MM.1S (cell line): ENCODE results near the gene PDPK1.
"Not testable (repeated sequence)": the region's sequence is repeated elsewhere in the genome, so short reads cannot be mapped to it uniquely, and the experiment has no call there.

Experiments used
- DNase-seq: peaks from one replicate; pipeline ENCODE4 v3.0.0-alpha.2; 2015
- H2AFZ ChIP-seq: fragments of 300-600 bp; sonication (generic); 2 replicates; pipeline ENCODE4 v1.6.0; 2016; ENCODE audit warnings: antibody characterized with exemption, low read length
- H3F3A ChIP-seq: fragments of 300-600 bp; sonication (generic); 2 replicates; pipeline ENCODE4 v1.6.1; 2016; ENCODE audit warnings: mild to moderate bottlenecking, antibody characterized with exemption, low read length, moderate library complexity, mixed read lengths; ENCODE audit not compliant: insufficient read depth
- H3K27ac ChIP-seq: fragments of 300-600 bp; sonication (generic); 2 replicates; pipeline ENCODE4 v1.5.1; 2016; ENCODE audit warnings: mild to moderate bottlenecking, low read length
- H3K27me3 ChIP-seq: fragments of 300-600 bp; sonication (generic); replicated peaks from 2 replicates; pipeline ENCODE4 v1.6.0; 2016; ENCODE audit warnings: low read length; ENCODE audit not compliant: insufficient read depth
- H3K36me3 ChIP-seq: fragments of 300-600 bp; sonication (generic); replicated peaks from 2 replicates; pipeline ENCODE4 v1.6.1; 2016; ENCODE audit warnings: mild to moderate bottlenecking, low read length, mixed read lengths; ENCODE audit not compliant: insufficient read depth
- H3K4me1 ChIP-seq: fragments of 300-600 bp; sonication (generic); 2 replicates; pipeline ENCODE4 v1.6.1; 2016; ENCODE audit warnings: low read length, mixed read lengths
- H3K4me2 ChIP-seq: fragments of 300-600 bp; sonication (generic); 2 replicates; pipeline ENCODE4 v1.6.0; 2016; ENCODE audit warnings: low read depth, low read length
- H3K4me3 ChIP-seq: fragments of 300-600 bp; sonication (generic); 2 replicates; pipeline ENCODE4 v1.5.1; 2016; ENCODE audit warnings: low read length, mixed read lengths
- H3K79me2 ChIP-seq: fragments of 300-600 bp; sonication (generic); 2 replicates; pipeline ENCODE4 v1.6.1; 2016; ENCODE audit warnings: mixed run types, low read length, mixed read lengths
- H3K9ac ChIP-seq: fragments of 300-600 bp; sonication (generic); 2 replicates; pipeline ENCODE4 v1.6.1; 2016; ENCODE audit warnings: low read length, mixed read lengths
- H3K9me2 ChIP-seq: fragments of 300-600 bp; sonication (generic); replicated peaks from 2 replicates; pipeline ENCODE4 v1.6.1; 2016; ENCODE audit warnings: mild to moderate bottlenecking, low read length, mixed read lengths; ENCODE audit not compliant: insufficient read depth
- H3K9me3 ChIP-seq: fragments of 300-600 bp; sonication (generic); replicated peaks from 2 replicates; pipeline ENCODE4 v1.6.1; 2016; ENCODE audit warnings: mild to moderate bottlenecking, low read length, mixed read lengths; ENCODE audit not compliant: insufficient read depth
- H4K20me1 ChIP-seq: fragments of 300-600 bp; sonication (generic); 2 replicates; pipeline ENCODE4 v1.6.1; 2016; ENCODE audit warnings: mild to moderate bottlenecking, low read length, moderate library complexity, mixed read lengths; ENCODE audit not compliant: insufficient read depth

PDPK1 gene

GRCh38 chr16:2557150-2557549, 19.3 kb downstream of the PDPK1 start:
- not testable (repeated sequence) for H3K79me2 ChIP-seq, H3K27me3 ChIP-seq, DNase-seq, H4K20me1 ChIP-seq, H3K9me3 ChIP-seq, H3K4me3 ChIP-seq, H3K9ac ChIP-seq, H3F3A ChIP-seq, H3K36me3 ChIP-seq, H3K4me2 ChIP-seq, H3K9me2 ChIP-seq, H3K27ac ChIP-seq, H3K4me1 ChIP-seq, H2AFZ ChIP-seq

GRCh38 chr16:2560131-2560797, 22.4 kb downstream of the PDPK1 start:
- H3K27ac ChIP-seq, H2AFZ ChIP-seq, H3K79me2 ChIP-seq, H3K9me2 ChIP-seq, H3K4me1 ChIP-seq, H3K9ac ChIP-seq, H3K36me3 ChIP-seq, H3K4me3 ChIP-seq, H3K9me3 ChIP-seq, H4K20me1 ChIP-seq, H3K27me3 ChIP-seq, H3F3A ChIP-seq, H3K4me2 ChIP-seq, DNase-seq: not testable (repeated sequence)

GRCh38 chr16:2560798-2561133, 22.9 kb downstream of the PDPK1 start:
- not testable (repeated sequence) for H3K9me2 ChIP-seq, DNase-seq, H3K4me2 ChIP-seq, H3K27ac ChIP-seq, H4K20me1 ChIP-seq, H3K4me3 ChIP-seq, H3K9ac ChIP-seq, H3K4me1 ChIP-seq, H3K27me3 ChIP-seq, H3K9me3 ChIP-seq, H3F3A ChIP-seq, H2AFZ ChIP-seq, H3K79me2 ChIP-seq, H3K36me3 ChIP-seq

- not testable (repeated sequence) for H3K4me3 ChIP-seq, H3K27me3 ChIP-seq, H4K20me1 ChIP-seq, H3K9ac ChIP-seq, H3K9me3 ChIP-seq, DNase-seq, H3K27ac ChIP-seq, H3F3A ChIP-seq, H3K36me3 ChIP-seq, H3K4me1 ChIP-seq, H3K4me2 ChIP-seq, H3K9me2 ChIP-seq, H2AFZ ChIP-seq, H3K79me2 ChIP-seq
Measured at GRCh38 chr16:2567506-2567905, 29.7 kb downstream of the PDPK1 start.

- not testable (repeated sequence) for H3K4me3 ChIP-seq, H3K9me2 ChIP-seq, H3K4me2 ChIP-seq, H3K27me3 ChIP-seq, H3K79me2 ChIP-seq, H2AFZ ChIP-seq, H3F3A ChIP-seq, H4K20me1 ChIP-seq, DNase-seq, H3K9ac ChIP-seq, H3K4me1 ChIP-seq, H3K9me3 ChIP-seq, H3K27ac ChIP-seq, H3K36me3 ChIP-seq
Measured at GRCh38 chr16:2568573-2568972, 30.8 kb downstream of the PDPK1 start.

- not testable (repeated sequence) for H3F3A ChIP-seq, H3K9me2 ChIP-seq, H3K9ac ChIP-seq, H3K27me3 ChIP-seq, H2AFZ ChIP-seq, H3K9me3 ChIP-seq, H3K27ac ChIP-seq, H3K4me2 ChIP-seq, H3K79me2 ChIP-seq, H4K20me1 ChIP-seq, H3K4me1 ChIP-seq, DNase-seq, H3K4me3 ChIP-seq, H3K36me3 ChIP-seq
Measured at GRCh38 chr16:2572704-2573103, 34.9 kb downstream of the PDPK1 start.

GRCh38 chr16:2575839-2576238, 38.0 kb downstream of the PDPK1 start:
- H3K4me1 ChIP-seq, H3K36me3 ChIP-seq, H3K9me3 ChIP-seq, H3K4me3 ChIP-seq, H3K27ac ChIP-seq, DNase-seq, H3K9ac ChIP-seq, H3F3A ChIP-seq, H3K79me2 ChIP-seq, H4K20me1 ChIP-seq, H3K4me2 ChIP-seq, H3K9me2 ChIP-seq, H2AFZ ChIP-seq, H3K27me3 ChIP-seq: not testable (repeated sequence)

- not testable (repeated sequence) for H3K9me3 ChIP-seq, H3K27me3 ChIP-seq, H3K4me3 ChIP-seq, H3F3A ChIP-seq, H3K36me3 ChIP-seq, H3K79me2 ChIP-seq, H3K4me2 ChIP-seq, H3K9me2 ChIP-seq, H3K27ac ChIP-seq, H3K4me1 ChIP-seq, H3K9ac ChIP-seq, H4K20me1 ChIP-seq, H2AFZ ChIP-seq, DNase-seq
Measured at GRCh38 chr16:2577044-2577443, 39.2 kb downstream of the PDPK1 start.
